Panc1 (cell line): Measurements from ENCODE around the gene PARP16.

ENCODE experiments used
- POLR2AphosphoS5 ChIP-seq: IDR thresholded peaks from 2 replicates; pipeline ENCODE4 v1.6.1; 2012; ENCODE audit warnings: mild to moderate bottlenecking, low read depth, low read length, moderate library complexity
- SIN3A ChIP-seq: IDR thresholded peaks from 2 replicates; pipeline ENCODE4 v1.6.1; 2012; ENCODE audit warnings: low read depth, mild to moderate bottlenecking, low read length, moderate library complexity, borderline replicate concordance; ENCODE audit not compliant: insufficient read depth
- TF ChIP-seq, protein P1 (sequence below): fragments of 450-650 bp; IDR thresholded peaks from 2 replicates; pipeline ENCODE4 v1.5.1; 2017; ENCODE audit warnings: mild to moderate bottlenecking
- TF ChIP-seq, protein P2 (sequence below), 2 experiments: IDR thresholded peaks; 2 replicates each; pipeline ENCODE4 v1.6.1; 2011 to 2012; ENCODE audit warnings: low read depth in 2 of 2, control low read depth in 1 of 2, low read length in 1 of 2, mild to moderate bottlenecking in 1 of 2, moderate library complexity in 1 of 2; ENCODE audit not compliant: insufficient read depth in 1 of 2

GRCh38 chr15:65333856-65334255 is 47.2 kb upstream of the PARP16 start:
- TF ChIP-seq, protein P1, sequence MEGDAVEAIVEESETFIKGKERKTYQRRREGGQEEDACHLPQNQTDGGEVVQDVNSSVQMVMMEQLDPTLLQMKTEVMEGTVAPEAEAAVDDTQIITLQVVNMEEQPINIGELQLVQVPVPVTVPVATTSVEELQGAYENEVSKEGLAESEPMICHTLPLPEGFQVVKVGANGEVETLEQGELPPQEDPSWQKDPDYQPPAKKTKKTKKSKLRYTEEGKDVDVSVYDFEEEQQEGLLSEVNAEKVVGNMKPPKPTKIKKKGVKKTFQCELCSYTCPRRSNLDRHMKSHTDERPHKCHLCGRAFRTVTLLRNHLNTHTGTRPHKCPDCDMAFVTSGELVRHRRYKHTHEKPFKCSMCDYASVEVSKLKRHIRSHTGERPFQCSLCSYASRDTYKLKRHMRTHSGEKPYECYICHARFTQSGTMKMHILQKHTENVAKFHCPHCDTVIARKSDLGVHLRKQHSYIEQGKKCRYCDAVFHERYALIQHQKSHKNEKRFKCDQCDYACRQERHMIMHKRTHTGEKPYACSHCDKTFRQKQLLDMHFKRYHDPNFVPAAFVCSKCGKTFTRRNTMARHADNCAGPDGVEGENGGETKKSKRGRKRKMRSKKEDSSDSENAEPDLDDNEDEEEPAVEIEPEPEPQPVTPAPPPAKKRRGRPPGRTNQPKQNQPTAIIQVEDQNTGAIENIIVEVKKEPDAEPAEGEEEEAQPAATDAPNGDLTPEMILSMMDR: no peak
- TF ChIP-seq POLR2AphosphoS5 (no peak), SIN3A (no peak)
- TF ChIP-seq, protein P2, sequence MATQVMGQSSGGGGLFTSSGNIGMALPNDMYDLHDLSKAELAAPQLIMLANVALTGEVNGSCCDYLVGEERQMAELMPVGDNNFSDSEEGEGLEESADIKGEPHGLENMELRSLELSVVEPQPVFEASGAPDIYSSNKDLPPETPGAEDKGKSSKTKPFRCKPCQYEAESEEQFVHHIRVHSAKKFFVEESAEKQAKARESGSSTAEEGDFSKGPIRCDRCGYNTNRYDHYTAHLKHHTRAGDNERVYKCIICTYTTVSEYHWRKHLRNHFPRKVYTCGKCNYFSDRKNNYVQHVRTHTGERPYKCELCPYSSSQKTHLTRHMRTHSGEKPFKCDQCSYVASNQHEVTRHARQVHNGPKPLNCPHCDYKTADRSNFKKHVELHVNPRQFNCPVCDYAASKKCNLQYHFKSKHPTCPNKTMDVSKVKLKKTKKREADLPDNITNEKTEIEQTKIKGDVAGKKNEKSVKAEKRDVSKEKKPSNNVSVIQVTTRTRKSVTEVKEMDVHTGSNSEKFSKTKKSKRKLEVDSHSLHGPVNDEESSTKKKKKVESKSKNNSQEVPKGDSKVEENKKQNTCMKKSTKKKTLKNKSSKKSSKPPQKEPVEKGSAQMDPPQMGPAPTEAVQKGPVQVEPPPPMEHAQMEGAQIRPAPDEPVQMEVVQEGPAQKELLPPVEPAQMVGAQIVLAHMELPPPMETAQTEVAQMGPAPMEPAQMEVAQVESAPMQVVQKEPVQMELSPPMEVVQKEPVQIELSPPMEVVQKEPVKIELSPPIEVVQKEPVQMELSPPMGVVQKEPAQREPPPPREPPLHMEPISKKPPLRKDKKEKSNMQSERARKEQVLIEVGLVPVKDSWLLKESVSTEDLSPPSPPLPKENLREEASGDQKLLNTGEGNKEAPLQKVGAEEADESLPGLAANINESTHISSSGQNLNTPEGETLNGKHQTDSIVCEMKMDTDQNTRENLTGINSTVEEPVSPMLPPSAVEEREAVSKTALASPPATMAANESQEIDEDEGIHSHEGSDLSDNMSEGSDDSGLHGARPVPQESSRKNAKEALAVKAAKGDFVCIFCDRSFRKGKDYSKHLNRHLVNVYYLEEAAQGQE (IDR thresholded peaks at IDR 0.05; ENCODE audit: insufficient read depth in 1 of 2, low read depth in 2 of 2, low read length in 1 of 2): no peak
